DND-41 (cell line): ENCODE results near the gene ZKSCAN1.

Source experiments
- ATAC-seq: fragments of 200-7000 bp; cut with Tn5 transposase; 3 replicates; pipeline ENCODE4 v1.9.1; 2021; ENCODE audit warnings: low read depth; ENCODE audit not compliant: insufficient read depth
- DNase-seq: peaks from one replicate; pipeline ENCODE4 v3.0.0-alpha.2; 2020
- H2AFZ ChIP-seq: 2 replicates; pipeline ENCODE4 v1.6.0; 2012; ENCODE audit warnings: low read depth, low read length
- H3K27ac ChIP-seq: 2 replicates; pipeline ENCODE4 v1.5.1; 2012; ENCODE audit warnings: low read length, inconsistent platforms
- H3K27me3 ChIP-seq: fragments of 200-600 bp; sonication (generic); 2 replicates; pipeline ENCODE4 v1.6.0; 2012; ENCODE audit warnings: low read length, mild to moderate bottlenecking, inconsistent platforms; ENCODE audit not compliant: insufficient read depth, poor library complexity
- H3K36me3 ChIP-seq: 2 replicates; pipeline ENCODE4 v1.5.1; 2012; ENCODE audit warnings: low read length, inconsistent platforms; ENCODE audit not compliant: insufficient read depth
- H3K4me1 ChIP-seq: 2 replicates; pipeline ENCODE4 v1.5.1; 2012; ENCODE audit warnings: mild to moderate bottlenecking, low read length; ENCODE audit not compliant: insufficient read depth
- H3K4me2 ChIP-seq: 2 replicates; pipeline ENCODE4 v1.6.0; 2012; ENCODE audit warnings: mild to moderate bottlenecking, moderate library complexity, low read length, inconsistent platforms; ENCODE audit not compliant: insufficient read depth
- H3K4me3 ChIP-seq, 2 experiments: fragments of 200-600 bp in 1 of 2; shearing (Covaris generic) in 1 of 2; 2 replicates each; pipeline ENCODE4 v1.5.1; 2012 to 2016; ENCODE audit warnings: inconsistent platforms in 2 of 2, low read length in 2 of 2, mild to moderate bottlenecking in 2 of 2, low read depth in 1 of 2, moderate library complexity in 1 of 2
- H3K79me2 ChIP-seq: 2 replicates; pipeline ENCODE4 v1.6.0; 2012; ENCODE audit warnings: low read length, inconsistent platforms; ENCODE audit not compliant: insufficient read depth
- H3K9ac ChIP-seq: 2 replicates; pipeline ENCODE4 v1.6.0; 2012; ENCODE audit warnings: low read depth, mild to moderate bottlenecking, inconsistent platforms, low read length, moderate library complexity
- H3K9me3 ChIP-seq: 2 replicates; pipeline ENCODE4 v1.5.1; 2012; ENCODE audit warnings: low read length, moderate library complexity, mild to moderate bottlenecking, inconsistent platforms; ENCODE audit not compliant: insufficient read depth, severe bottlenecking
- H4K20me1 ChIP-seq: 2 replicates; pipeline ENCODE4 v1.6.0; 2012; ENCODE audit warnings: low read length; ENCODE audit not compliant: insufficient read depth
- CTCF ChIP-seq: IDR thresholded peaks from 2 replicates; pipeline ENCODE4 v1.5.1; 2012; ENCODE audit warnings: borderline replicate concordance, low read length, moderate library complexity, mild to moderate bottlenecking; ENCODE audit not compliant: poor library complexity, severe bottlenecking; ENCODE audit errors: extremely low read depth
- EZH2 ChIP-seq: IDR thresholded peaks from 3 replicates; pipeline ENCODE4 v1.6.1; 2012; ENCODE audit warnings: borderline replicate concordance, low read depth, mild to moderate bottlenecking, moderate library complexity, low read length, inconsistent platforms; ENCODE audit not compliant: severe bottlenecking

ZKSCAN1 gene

GRCh38 chr7:100023526-100023925 is 8.1 kb downstream of the ZKSCAN1 start:
- peaks cover 3% of the 10 kb centered on the region; the same call in 1 of the 2 replicates for H3K4me1 ChIP-seq
- no peak for DNase-seq
- peaks cover 18% of the 10 kb centered on the region for H4K20me1 ChIP-seq
- H3K4me3 ChIP-seq = no peak overlapping the region
- no peak overlapping the region for H3K27ac ChIP-seq
- TF ChIP-seq CTCF (no peak), EZH2 (no peak)
- ATAC-seq = no peak
- no peak overlapping the region for H2AFZ ChIP-seq
- H3K79me2 ChIP-seq = peaks cover 49% of the 10 kb centered on the region
- no peaks in the 10 kb centered on the region for H3K27me3 ChIP-seq
- no peak overlapping the region for H3K9ac ChIP-seq
- H3K36me3 ChIP-seq = peaks cover 85% of the 10 kb centered on the region
- no peaks in the 10 kb centered on the region for H3K9me3 ChIP-seq
- no peak overlapping the region for H3K4me2 ChIP-seq

- Histone ChIP-seq H3K4me2 (no peak overlapping the region), H2AFZ (no peak overlapping the region), H3K27me3 (no peaks in the 10 kb centered on the region), H4K20me1 (peaks cover 12% of the 10 kb centered on the region), H3K4me1 (no peaks in the 10 kb centered on the region), H3K27ac (no peak overlapping the region), H3K36me3 (peaks cover 82% of the 10 kb centered on the region), H3K79me2 (peaks cover 43% of the 10 kb centered on the region), H3K4me3 (no peak overlapping the region), H3K9me3 (no peaks in the 10 kb centered on the region), H3K9ac (no peak overlapping the region)
- DNase-seq = no peak
- no peak for ATAC-seq
- no peak for TF ChIP-seq CTCF
- TF ChIP-seq EZH2 = no peak
Measured at GRCh38 chr7:100024020-100024619, 8.7 kb downstream of the ZKSCAN1 start.

- no peaks in the 10 kb centered on the region for H3K4me1 ChIP-seq
- H3K9ac ChIP-seq = no peak overlapping the region
- H3K4me3 ChIP-seq = no peak overlapping the region
- H3K9me3 ChIP-seq = no peaks in the 10 kb centered on the region
- peaks cover 7% of the 10 kb centered on the region for H4K20me1 ChIP-seq
- TF ChIP-seq CTCF (no peak), EZH2 (no peak)
- H3K79me2 ChIP-seq = peaks cover 14% of the 10 kb centered on the region; the same call in 1 of the 2 replicates
- no peak overlapping the region for H2AFZ ChIP-seq
- no peaks in the 10 kb centered on the region for H3K27me3 ChIP-seq
- H3K36me3 ChIP-seq = peaks cover 95% of the 10 kb centered on the region
- no peak for ATAC-seq
- H3K27ac ChIP-seq = no peak overlapping the region
- no peak overlapping the region for H3K4me2 ChIP-seq
- DNase-seq = no peak
Measured at GRCh38 chr7:100027197-100027596, 11.8 kb downstream of the ZKSCAN1 start.
